ENCODE data around the gene TMEM163.

Gene TMEM163

GRCh38 chr2:134676960-134677359 lies 41.8 kb downstream of the TMEM163 start:
- DNase-seq: no peak
- Mint-ChIP-seq H3K9me3 (peaks cover 0 to 3% of the 10 kb centered on the region in 2 donors), H3K27ac (peak overlapping the region; percentile 44 to 49), H3K27me3 (no peaks in the 10 kb centered on the region), H3K36me3 (ENCODE audit: insufficient read depth) (no peaks in the 10 kb centered on the region), H3K4me1 (ENCODE audit: low read depth in 2 of 2) (peaks cover 48 to 64% of the 10 kb centered on the region in 2 donors), H3K4me3 (peak overlapping the region; percentile 49 to 72)
- ATAC-seq (replicated peaks): peak; percentile 49

DNA sequence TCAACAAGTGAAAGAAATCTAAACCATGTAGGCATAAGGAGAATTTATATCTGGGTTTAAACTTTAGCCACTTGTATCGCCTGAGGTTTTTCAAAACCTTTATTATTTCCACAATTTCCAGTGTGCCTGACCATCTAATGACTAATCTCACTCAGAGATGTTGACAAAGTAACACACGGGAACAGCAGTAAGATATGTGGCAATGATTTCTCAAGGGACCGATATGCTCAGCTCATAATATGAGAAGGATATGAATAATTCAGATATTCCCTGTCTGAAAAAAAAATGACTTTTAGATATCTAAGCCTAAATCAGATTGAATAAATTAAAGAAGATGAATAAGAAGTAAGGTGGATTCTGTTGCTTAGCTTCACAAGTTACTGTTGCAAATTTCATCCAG lies 43.5 kb downstream of the TMEM163 start:
- H3K9me3 Mint-ChIP-seq: peaks cover 0 to 3% of the 10 kb centered on the region in 2 donors
- no peak for DNase-seq

DNA sequence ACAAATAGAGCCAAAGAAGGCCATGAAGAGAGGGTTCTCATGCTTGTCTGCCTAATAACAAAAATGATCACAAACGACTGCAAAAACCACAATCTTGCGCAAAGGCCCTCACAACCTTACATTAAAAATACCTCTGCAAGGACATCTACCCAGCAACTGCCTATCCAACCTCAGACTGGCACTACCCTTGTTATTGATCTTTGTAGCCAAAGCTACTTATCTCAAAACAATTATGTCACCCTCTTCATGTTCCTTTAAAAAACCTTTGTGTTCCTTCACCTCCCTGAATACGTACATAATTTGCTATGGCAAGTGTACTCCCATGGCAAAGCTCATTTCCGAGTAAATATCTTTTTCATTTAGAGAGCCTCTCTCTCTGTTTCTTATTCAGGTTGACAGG lies 44.1 kb downstream of the TMEM163 start:
- Mint-ChIP-seq H3K4me1 (ENCODE audit: low read depth in 2 of 2) (peaks cover 53 to 66% of the 10 kb centered on the region in 2 donors), H3K36me3 (ENCODE audit: insufficient read depth) (peaks cover 12% of the 10 kb centered on the region), H3K9me3 (peaks cover 0 to 3% of the 10 kb centered on the region in 2 donors), H3K27ac (no peak overlapping the region), H3K4me3 (no peak overlapping the region), H3K27me3 (no peaks in the 10 kb centered on the region)
- DNase-seq: no peak
- ATAC-seq (replicated peaks): no peak

More for the DNA sequence above, 43.5 kb downstream of the TMEM163 start:
- H3K27ac Mint-ChIP-seq: no peak overlapping the region
- H3K4me1 Mint-ChIP-seq (ENCODE audit: low read depth in 2 of 2): peaks cover 50 to 64% of the 10 kb centered on the region in 2 donors
- no peak overlapping the region for H3K4me3 Mint-ChIP-seq
- no peaks in the 10 kb centered on the region for H3K27me3 Mint-ChIP-seq
- peaks cover 6% of the 10 kb centered on the region for H3K36me3 Mint-ChIP-seq (ENCODE audit: insufficient read depth)
- no peak for ATAC-seq (replicated peaks)

DNA sequence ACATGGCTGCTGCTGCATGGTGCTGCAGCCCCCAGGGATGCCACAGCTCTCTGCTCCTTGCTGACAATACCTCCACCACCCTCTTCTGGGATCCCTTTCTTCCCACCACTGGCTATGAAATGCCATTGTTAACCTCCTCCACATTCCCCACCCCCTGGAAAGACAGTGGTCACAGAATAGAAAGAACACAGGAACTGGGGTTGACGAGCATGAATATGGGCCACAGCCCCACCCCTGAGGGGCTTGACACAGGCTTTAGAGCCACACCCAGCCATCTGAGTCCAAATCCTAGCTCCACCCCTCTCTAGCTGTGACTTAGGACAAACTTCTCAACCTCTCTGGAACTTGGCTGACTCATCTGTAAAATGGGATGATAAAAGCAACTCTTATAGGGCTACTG lies 47.3 kb downstream of the TMEM163 start:
- Mint-ChIP-seq H3K4me3 (peak overlapping the region; percentile 73 to 87), H3K27me3 (no peaks in the 10 kb centered on the region)
- ATAC-seq (replicated peaks): no peak

GRCh38 chr2:134670955-134671354 lies 47.8 kb downstream of the TMEM163 start:
- Mint-ChIP-seq H3K36me3 (ENCODE audit: insufficient read depth) (peaks cover 15% of the 10 kb centered on the region), H3K9me3 (peaks cover 0 to 3% of the 10 kb centered on the region in 2 donors), H3K4me1 (ENCODE audit: low read depth in 2 of 2) (peaks cover 66 to 80% of the 10 kb centered on the region in 2 donors), H3K27me3 (no peaks in the 10 kb centered on the region), H3K27ac (peak overlapping the region; percentile 94 to 98), H3K4me3 (peak overlapping the region; percentile 73 to 87)
- no peak for DNase-seq
- no peak for ATAC-seq (replicated peaks)

More for the DNA sequence above, 47.3 kb downstream of the TMEM163 start:
- H3K9me3 Mint-ChIP-seq: peaks cover 0 to 3% of the 10 kb centered on the region in 2 donors
- peaks cover 61 to 77% of the 10 kb centered on the region in 2 donors for H3K4me1 Mint-ChIP-seq (ENCODE audit: low read depth in 2 of 2)
- peak in 1 of 3 experiments; percentile 16 for DNase-seq
- peak overlapping the region; percentile 94 to 98 for H3K27ac Mint-ChIP-seq
- H3K36me3 Mint-ChIP-seq (ENCODE audit: insufficient read depth): peaks cover 15% of the 10 kb centered on the region

DNA sequence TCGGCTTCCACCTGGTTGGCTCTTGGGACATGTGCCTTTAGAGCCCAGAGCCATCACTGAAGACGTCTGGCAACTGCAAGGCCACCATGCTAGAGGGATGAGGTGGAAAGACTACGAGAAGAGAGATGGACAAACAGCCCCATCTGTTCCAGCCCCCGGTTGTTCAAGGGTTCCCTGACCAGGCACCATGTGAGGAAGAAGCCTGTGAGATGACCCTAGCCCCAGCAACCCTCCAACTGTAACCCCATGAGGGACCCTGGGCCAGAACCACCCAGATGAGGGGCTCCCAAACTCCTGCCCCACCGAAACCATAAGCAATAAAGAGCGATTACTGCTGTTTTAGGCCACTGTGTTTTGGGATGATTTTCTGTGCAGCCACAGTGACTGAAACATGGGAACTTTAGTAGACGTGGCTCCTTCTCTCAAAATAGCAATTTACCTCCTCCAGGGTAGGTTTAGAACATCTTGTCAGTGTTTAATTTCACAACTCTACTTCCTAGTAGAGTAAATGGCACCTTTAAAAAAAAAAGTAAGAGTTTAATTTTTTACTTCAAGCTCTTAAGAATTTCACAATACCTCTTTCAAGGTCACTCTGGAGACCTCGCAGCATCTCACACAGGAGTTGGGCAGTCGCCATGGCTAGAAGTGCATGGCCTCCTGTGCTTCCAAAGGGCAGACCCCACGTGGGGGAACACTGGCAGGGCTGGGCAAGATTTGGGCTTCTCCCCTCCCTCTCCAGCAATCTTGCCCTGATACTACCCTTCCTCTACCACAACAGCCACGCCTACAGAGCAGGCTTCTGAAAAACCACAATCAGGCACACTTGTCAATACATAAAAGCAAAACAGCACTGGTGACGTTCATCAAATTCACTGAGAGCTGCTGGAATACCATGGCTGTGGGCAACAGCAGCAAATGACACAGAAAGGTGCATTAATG lies 48.8 kb downstream of the TMEM163 start:
- Mint-ChIP-seq H3K4me1 (ENCODE audit: low read depth in 2 of 2) (peaks cover 73 to 85% of the 10 kb centered on the region in 2 donors), H3K27me3 (no peaks in the 10 kb centered on the region), H3K27ac (peak overlapping the region; percentile 94 to 98), H3K9me3 (peaks cover 0 to 3% of the 10 kb centered on the region in 2 donors), H3K36me3 (ENCODE audit: insufficient read depth) (peaks cover 15% of the 10 kb centered on the region), H3K4me3 (peak overlapping the region; percentile 73 to 87)
- ATAC-seq (replicated peaks) (peak; percentile 79), DNase-seq (peak; percentile 68 to 82 (median 73))

GRCh38 chr2:134668821-134669220 lies 50.0 kb downstream of the TMEM163 start:
- peaks cover 0 to 3% of the 10 kb centered on the region in 2 donors for H3K9me3 Mint-ChIP-seq
- H3K4me3 Mint-ChIP-seq: peak overlapping the region; percentile 73 to 87
- peaks cover 74 to 96% of the 10 kb centered on the region in 2 donors for H3K4me1 Mint-ChIP-seq (ENCODE audit: low read depth in 2 of 2)
- H3K36me3 Mint-ChIP-seq (ENCODE audit: insufficient read depth): peaks cover 15% of the 10 kb centered on the region
- DNase-seq (peak; percentile 72 to 85 (median 76)), ATAC-seq (replicated peaks) (peak; percentile 77)
- H3K27me3 Mint-ChIP-seq: no peaks in the 10 kb centered on the region
- peak overlapping the region; percentile 94 to 98 for H3K27ac Mint-ChIP-seq

DNA sequence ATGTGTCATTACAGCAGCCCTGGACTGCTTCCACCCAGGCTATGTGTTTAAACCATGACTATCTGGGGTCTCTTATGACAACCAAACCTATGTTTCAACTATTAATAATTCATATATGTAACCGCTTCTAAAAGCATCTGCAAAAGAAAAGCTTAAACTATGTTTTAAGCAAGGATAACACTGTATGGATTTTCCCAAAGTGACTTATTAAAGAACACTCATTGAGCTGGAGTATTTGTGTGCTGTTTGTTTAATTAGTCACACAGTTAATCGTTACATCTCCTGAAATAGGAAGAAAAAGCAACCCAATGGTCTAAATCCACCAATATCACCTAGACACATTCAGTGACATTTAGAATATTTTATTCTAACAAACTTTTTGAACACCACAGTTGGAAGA lies 51.3 kb downstream of the TMEM163 start:
- Mint-ChIP-seq H3K4me3 (peak overlapping the region; percentile 73 to 87), H3K36me3 (ENCODE audit: insufficient read depth) (peaks cover 15% of the 10 kb centered on the region), H3K27me3 (no peaks in the 10 kb centered on the region), H3K4me1 (ENCODE audit: low read depth in 2 of 2) (peaks cover 66 to 92% of the 10 kb centered on the region in 2 donors), H3K27ac (peak overlapping the region; percentile 94 to 98), H3K9me3 (peaks cover 0 to under 1% of the 10 kb centered on the region in 2 donors)
- ATAC-seq (replicated peaks): no peak
- DNase-seq: no peak

DNA sequence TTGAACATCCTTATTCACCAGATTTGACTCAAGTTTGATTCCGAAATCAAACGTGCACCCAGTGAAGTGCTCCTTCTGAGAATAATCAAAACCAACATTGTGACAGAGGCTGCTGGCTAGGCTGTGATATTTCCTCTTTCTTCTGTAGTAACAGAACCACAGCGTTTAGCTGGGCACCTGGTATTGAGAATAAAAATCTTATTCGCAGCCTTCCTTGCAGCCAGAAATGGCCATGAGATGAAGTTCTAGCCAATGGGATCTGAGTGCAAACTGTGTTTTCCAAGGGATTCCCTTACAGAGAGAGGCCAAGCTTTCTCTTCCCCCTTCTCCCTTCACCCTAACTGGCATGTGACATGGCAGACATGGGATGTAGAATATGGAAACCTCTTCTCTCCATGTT lies 51.7 kb downstream of the TMEM163 start:
- Mint-ChIP-seq H3K4me3 (peak overlapping the region; percentile 73 to 87), H3K4me1 (ENCODE audit: low read depth in 2 of 2) (peaks cover 61 to 87% of the 10 kb centered on the region in 2 donors)

DNA sequence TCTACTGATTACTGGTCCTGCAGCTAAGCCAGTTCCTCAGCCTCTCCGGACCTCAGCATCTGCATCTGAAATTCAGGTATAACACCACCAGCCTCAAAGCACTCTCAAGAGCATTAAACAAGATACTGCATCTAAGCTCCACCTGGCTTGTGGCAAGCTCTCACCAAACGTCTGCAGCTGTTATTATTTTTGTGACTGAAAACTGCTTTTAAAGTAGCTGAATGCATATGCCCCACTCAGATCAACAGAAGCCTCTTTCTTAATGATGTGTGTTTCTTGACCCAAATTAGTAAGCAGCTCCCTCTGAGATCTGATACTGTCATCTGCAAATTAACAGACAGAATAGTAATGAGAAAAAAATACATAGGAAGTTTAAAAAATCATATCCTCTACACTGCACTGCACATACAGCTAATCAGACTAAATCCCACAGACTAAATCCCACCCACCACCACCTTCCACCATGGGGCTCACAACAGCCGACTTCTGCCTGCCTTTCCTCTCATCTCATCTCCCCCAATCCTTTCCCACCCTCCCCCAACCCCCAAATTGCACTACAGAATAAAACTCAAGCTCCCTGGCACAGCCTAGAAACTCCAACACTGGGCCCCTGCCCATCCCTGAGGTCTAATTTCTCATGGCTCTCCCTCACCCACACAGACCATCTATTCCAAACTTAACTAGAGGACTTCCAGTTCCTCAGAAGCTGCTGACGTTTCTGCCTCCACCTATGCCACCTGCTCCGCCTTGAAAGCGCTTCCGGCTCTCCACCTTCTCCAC lies 52.9 kb downstream of the TMEM163 start:
- Mint-ChIP-seq H3K4me3 (peak overlapping the region; percentile 73 to 87), H3K9me3 (no peaks in the 10 kb centered on the region), H3K27ac (peak overlapping the region; percentile 94 to 98), H3K27me3 (no peaks in the 10 kb centered on the region), H3K4me1 (ENCODE audit: low read depth in 2 of 2) (peaks cover 55 to 80% of the 10 kb centered on the region in 2 donors), H3K36me3 (ENCODE audit: insufficient read depth) (peaks cover 11% of the 10 kb centered on the region)
- DNase-seq (no peak), ATAC-seq (replicated peaks) (no peak)

More for the DNA sequence above, 51.7 kb downstream of the TMEM163 start:
- H3K9me3 Mint-ChIP-seq: no peaks in the 10 kb centered on the region
- no peak for ATAC-seq (replicated peaks)
- no peaks in the 10 kb centered on the region for H3K27me3 Mint-ChIP-seq
- DNase-seq: no peak
- H3K27ac Mint-ChIP-seq: peak overlapping the region; percentile 94 to 98
- H3K36me3 Mint-ChIP-seq (ENCODE audit: insufficient read depth): peaks cover 15% of the 10 kb centered on the region

DNA sequence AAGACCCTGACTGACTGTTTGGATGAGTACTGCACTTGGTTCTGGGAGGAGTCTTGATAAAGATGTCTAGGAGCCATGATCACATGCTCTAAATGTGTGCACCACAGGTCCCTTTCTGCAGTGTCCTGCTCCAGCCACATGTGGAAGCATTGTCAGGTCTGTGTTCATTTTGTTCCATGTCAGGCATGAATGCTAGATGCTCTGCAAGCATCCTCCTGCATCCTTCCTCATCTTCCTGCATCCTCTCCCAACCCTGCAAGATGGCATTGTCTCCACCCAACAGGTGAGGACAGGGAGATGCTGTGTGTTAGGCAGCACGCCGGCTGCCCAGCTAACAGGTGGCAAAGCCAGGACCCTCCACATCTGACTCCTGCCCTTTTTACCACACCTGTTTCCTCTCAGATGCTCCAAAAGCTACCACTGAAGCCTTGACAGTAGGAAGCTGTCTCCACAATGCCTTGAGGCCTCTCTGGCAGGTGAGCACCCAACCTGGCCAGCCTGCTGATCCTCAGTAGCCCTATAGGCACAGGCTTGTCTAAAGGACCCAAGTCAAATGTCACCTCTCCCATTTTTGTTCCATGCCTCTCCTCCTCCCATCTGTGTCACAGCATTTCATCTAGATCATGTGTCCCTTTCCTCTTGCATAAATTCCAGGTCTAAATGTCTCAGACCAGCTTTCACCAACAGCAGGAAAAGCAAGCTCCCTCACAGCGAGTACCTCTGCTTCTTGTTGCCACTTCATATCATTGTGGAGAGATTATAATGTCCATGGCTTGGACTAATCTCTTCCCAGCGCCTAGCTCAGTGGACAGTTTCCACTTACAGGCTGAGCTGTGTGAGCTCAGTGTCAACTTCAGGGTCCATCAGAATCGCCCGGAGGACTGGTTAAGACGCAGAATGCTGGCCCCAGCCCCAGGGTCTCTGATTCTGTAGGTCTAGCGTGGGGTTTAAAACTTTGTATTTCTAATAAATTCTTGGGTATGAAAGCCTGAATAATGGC lies 55.0 kb downstream of the TMEM163 start:
- no peaks in the 10 kb centered on the region for H3K9me3 Mint-ChIP-seq
- H3K4me3 Mint-ChIP-seq: no peak overlapping the region
- H3K36me3 Mint-ChIP-seq (ENCODE audit: insufficient read depth): peaks cover under 1% of the 10 kb centered on the region
- H3K27ac Mint-ChIP-seq: no peak overlapping the region
- ATAC-seq (replicated peaks) (no peak), DNase-seq (no peak)
- peaks cover 44 to 76% of the 10 kb centered on the region in 2 donors for H3K4me1 Mint-ChIP-seq (ENCODE audit: low read depth in 2 of 2)
- no peaks in the 10 kb centered on the region for H3K27me3 Mint-ChIP-seq

- Mint-ChIP-seq H3K9me3 (no peaks in the 10 kb centered on the region), H3K27ac (no peak overlapping the region), H3K4me3 (no peak overlapping the region), H3K4me1 (ENCODE audit: low read depth in 2 of 2) (peaks cover 38 to 66% of the 10 kb centered on the region in 2 donors), H3K36me3 (ENCODE audit: insufficient read depth) (no peaks in the 10 kb centered on the region), H3K27me3 (no peaks in the 10 kb centered on the region)
- DNase-seq: no peak
- no peak for ATAC-seq (replicated peaks)
Measured at GRCh38 chr2:134662751-134663150, 56.0 kb downstream of the TMEM163 start.

All from effector memory CD8-positive, alpha-beta T cell (primary cell).